HTR-8/SVneo (cell line): ENCODE results near the gene TRIM74.
"Not testable (repeated sequence)": the region's sequence is repeated elsewhere in the genome, so short reads cannot be mapped to it uniquely, and the experiment has no call there.

Source experiments
- DNase-seq: peaks from one replicate; pipeline ENCODE4 v3.0.0; 2011; ENCODE audit warnings: low spot score, mixed read lengths; ENCODE audit not compliant: insufficient read length
- FAIRE-seq: peaks from 2 replicates; lab custom pipeline; 2011; peaks lifted over from hg19 to GRCh38; lab: Jason Lieb, UNC

Gene TRIM74

DNA sequence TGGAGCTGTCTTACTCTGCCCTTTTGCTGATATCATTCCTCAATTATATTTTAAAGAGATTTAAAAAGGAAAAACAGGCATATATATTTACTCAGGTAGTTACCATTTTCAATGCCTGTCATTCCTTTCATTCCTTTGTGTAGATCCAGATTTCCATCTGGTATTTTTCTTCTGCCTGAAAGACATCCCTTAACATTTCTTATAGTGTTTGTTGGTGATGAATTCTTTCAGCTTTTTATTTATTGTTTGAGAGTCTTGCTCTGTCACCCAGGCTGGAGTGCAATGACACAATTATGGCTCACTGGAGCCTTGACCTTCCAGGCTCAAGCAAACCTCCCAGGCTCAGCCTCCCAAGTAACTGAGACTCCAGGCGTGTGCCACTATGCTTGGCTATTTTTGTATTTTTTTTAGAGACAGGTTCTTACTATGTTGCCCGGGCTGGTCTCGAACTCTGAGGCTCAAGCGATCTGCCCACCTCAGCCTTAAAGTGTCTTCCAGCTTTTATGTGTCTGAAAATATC, 50.0 kb downstream of the TRIM74 start:
- DNase-seq: no peak
- no peak for FAIRE-seq

DNA sequence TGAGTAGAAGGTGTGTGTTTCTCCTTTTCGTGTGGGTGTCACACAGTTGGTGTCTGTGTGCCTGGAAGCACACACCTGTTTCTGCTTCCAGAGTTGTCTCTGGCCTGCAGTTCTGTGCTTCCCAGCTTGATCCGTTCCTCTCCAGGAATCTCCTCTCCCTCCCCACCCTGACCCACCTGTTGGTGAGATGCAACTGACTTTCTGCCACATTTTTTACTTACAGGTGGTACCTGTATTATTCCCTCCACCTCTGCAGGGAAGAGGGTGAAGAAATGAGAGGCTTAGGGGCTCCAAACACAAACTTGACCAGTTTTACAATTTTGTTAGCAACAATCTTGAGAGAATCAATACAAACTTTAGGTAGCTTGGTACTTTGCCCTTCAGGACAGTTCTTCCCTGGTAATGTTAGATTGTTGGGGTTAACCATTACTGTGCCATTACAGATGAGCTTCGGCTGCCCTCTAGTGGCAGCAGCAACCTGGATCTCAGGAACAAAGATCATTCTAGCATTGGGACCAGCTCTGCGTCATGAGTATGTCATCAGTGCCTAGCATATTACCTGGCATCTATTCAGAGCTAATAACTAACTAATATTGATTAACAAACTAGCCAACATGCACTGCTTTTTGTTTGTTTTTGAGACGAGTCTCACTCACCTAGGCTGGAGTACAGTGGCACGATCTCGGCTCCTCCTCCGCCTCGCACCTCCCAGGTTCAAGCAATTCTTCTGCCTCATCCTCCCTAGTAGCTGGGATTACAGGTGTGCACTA, 54.3 kb downstream of the TRIM74 start:
- FAIRE-seq, DNase-seq: not testable (repeated sequence)

DNA sequence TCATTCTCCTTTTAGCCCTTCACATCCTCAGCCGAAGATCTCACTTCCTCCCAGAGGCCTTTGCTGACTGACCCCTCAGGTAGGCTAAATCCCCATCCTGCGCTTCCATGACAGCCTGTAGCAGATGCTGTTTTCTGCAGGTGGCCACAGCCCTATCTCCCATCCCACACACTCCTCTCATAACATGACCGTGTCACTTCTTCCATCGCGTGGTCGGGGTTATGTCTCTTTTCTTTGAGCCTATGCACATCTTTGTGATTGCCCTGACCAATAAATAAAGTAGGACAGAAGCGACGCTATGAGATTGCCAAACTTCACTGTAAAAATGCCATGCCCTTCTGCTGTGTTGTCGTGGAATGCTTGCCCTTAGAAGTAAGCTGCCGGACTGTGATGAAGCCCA, 55.5 kb downstream of the TRIM74 start:
- FAIRE-seq, DNase-seq: not testable (repeated sequence)

- not testable (repeated sequence) for DNase-seq, FAIRE-seq
Observed at GRCh38 chr7:72911395-72911794, 57.9 kb downstream of the TRIM74 start.
